GM23248 (cell line): Measurements from ENCODE around the gene DEFB129. TPM values are rescaled to one million over a fixed set of nuclear protein-coding genes. Genes with fewer than 3 reads are reported as not detected.

Source experiments
- DNase-seq: peaks from one replicate; pipeline ENCODE4 v3.0.0-alpha.2; 2015
- H2AFZ ChIP-seq: fragments of 200-600 bp; sonication (generic); 2 replicates; pipeline ENCODE4 v1.6.1; 2016; ENCODE audit warnings: antibody characterized with exemption
- H3F3A ChIP-seq: fragments of 200-600 bp; sonication (generic); 2 replicates; pipeline ENCODE4 v1.6.1; 2016; ENCODE audit warnings: mild to moderate bottlenecking, antibody characterized with exemption, mixed run types; ENCODE audit not compliant: insufficient read depth
- H3K27ac ChIP-seq: fragments of 200-600 bp; sonication (generic); 2 replicates; pipeline ENCODE4 v1.5.1; 2016; ENCODE audit warnings: mild to moderate bottlenecking
- H3K27me3 ChIP-seq: fragments of 200-600 bp; sonication (generic); replicated peaks from 2 replicates; pipeline ENCODE4 v1.6.1; 2016; ENCODE audit warnings: mild to moderate bottlenecking; ENCODE audit not compliant: insufficient read depth
- H3K36me3 ChIP-seq: fragments of 200-600 bp; sonication (generic); 2 replicates; pipeline ENCODE4 v1.6.1; 2016; ENCODE audit warnings: low read depth, mild to moderate bottlenecking
- H3K4me1 ChIP-seq: fragments of 200-600 bp; sonication (generic); 2 replicates; pipeline ENCODE4 v1.6.1; 2016; ENCODE audit warnings: mild to moderate bottlenecking; ENCODE audit not compliant: insufficient read depth
- H3K4me2 ChIP-seq: fragments of 200-600 bp; sonication (generic); one replicate; pipeline ENCODE4 v1.6.1; 2016; ENCODE audit warnings: mild to moderate bottlenecking; ENCODE audit not compliant: unreplicated experiment
- H3K4me3 ChIP-seq: fragments of 200-600 bp; sonication (generic); 2 replicates; pipeline ENCODE4 v1.5.1; 2016; ENCODE audit warnings: mild to moderate bottlenecking
- H3K79me2 ChIP-seq: fragments of 200-600 bp; sonication (generic); 2 replicates; pipeline ENCODE4 v1.6.1; 2016; ENCODE audit warnings: mild to moderate bottlenecking; ENCODE audit not compliant: insufficient read depth
- H3K9ac ChIP-seq: fragments of 200-600 bp; sonication (generic); 2 replicates; pipeline ENCODE4 v1.6.1; 2016; ENCODE audit warnings: mild to moderate bottlenecking
- H3K9me2 ChIP-seq: fragments of 200-600 bp; sonication (generic); 2 replicates; pipeline ENCODE4 v1.6.1; 2016; ENCODE audit warnings: mixed run types, mild to moderate bottlenecking, moderate library complexity; ENCODE audit not compliant: insufficient read depth
- H3K9me3 ChIP-seq: fragments of 200-600 bp; sonication (generic); one replicate; pipeline ENCODE4 v1.6.1; 2017; ENCODE audit warnings: low read depth
- H4K20me1 ChIP-seq: fragments of 200-600 bp; sonication (generic); 2 replicates; pipeline ENCODE4 v1.6.0; 2016; ENCODE audit not compliant: insufficient read depth
- EZH2 ChIP-seq: fragments of 200-600 bp; sonication (generic); IDR thresholded peaks from 2 replicates; pipeline ENCODE4 v1.6.1; 2018; ENCODE audit warnings: antibody characterized with exemption, mild to moderate bottlenecking; ENCODE audit not compliant: insufficient read depth, poor library complexity, severe bottlenecking
- EZH2phosphoT487 ChIP-seq: fragments of 200-600 bp; sonication (generic); IDR thresholded peaks from 2 replicates; pipeline ENCODE4 v1.6.1; 2018; ENCODE audit warnings: antibody characterized with exemption, moderate library complexity, mild to moderate bottlenecking, low read depth; ENCODE audit not compliant: insufficient read depth
- WGBS, 2 experiments: methylation state at CpG; one replicate each; pipeline ENCODE4 v1.1.6; 2015 to 2017; ENCODE audit warnings: low lambda C conversion rate in 2 of 2, low coverage in 1 of 2; ENCODE audit errors: missing lambda C conversion rate in 2 of 2; 5-methylcytosine and 5-hydroxymethylcytosine counted together
- in situ Hi-C: fragments of 300-500 bp; cut with MboI; formaldehyde crosslinking; loops from 2 replicates; pipeline ENCODE4 v1.15.0; 2020
- polyA plus RNA-seq: library from polyadenylated mRNA; unstranded; fragments of >200 nt; fragmentation: Nextera tagmentation; extraction: Ambion mirVana; gene quantifications from 2 replicates; pipeline ENCODE4 v1.2.1, GENCODE V29; 2016
- total RNA-seq: library from RNA; depleted of rRNA; stranded (reverse); fragments of >200 nt; shearing (Covaris generic); gene quantifications from 2 replicates; pipeline ENCODE4 v1.2.3, GENCODE V29; 2014

Gene DEFB129
- total and polyA plus RNA-seq, 2 experiments from 2014 or later = not detected

DNA sequence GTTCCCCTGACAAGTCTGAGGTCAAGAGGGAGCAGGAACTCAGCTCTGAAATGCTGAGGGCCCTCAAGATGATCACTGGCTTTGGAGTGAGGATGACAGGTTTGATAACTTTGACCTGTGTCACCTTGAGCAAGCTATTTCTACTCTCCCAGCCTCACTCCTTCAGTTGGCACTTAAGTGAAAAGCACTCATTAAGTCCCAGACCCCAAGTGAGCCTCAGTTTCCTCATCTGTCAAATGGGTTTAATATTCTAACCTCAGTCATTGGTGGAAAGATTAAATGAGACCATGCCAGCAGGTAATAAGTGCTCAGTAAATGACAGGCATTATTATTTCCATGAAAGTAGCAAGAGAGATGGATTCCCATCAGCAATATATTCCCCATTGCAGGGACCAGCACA, 44.5 kb downstream of the DEFB129 start:
- Histone ChIP-seq H4K20me1 (no peaks in the 10 kb centered on the region), H3K4me1 (no peaks in the 10 kb centered on the region), H3K9me3 (no peaks in the 10 kb centered on the region), H3K27me3 (no peaks in the 10 kb centered on the region), H3F3A (no peaks in the 10 kb centered on the region), H3K4me3 (no peak overlapping the region), H3K27ac (no peak overlapping the region), H3K9me2 (no peaks in the 10 kb centered on the region), H3K36me3 (no peaks in the 10 kb centered on the region), H3K79me2 (no peaks in the 10 kb centered on the region), H2AFZ (no peak overlapping the region), H3K4me2 (no peak overlapping the region), H3K9ac (no peak overlapping the region)
- TF ChIP-seq EZH2 = no peak
- TF ChIP-seq EZH2phosphoT487 = no peak
- in situ Hi-C loops = no loop called here
- no peak for DNase-seq

DNA sequence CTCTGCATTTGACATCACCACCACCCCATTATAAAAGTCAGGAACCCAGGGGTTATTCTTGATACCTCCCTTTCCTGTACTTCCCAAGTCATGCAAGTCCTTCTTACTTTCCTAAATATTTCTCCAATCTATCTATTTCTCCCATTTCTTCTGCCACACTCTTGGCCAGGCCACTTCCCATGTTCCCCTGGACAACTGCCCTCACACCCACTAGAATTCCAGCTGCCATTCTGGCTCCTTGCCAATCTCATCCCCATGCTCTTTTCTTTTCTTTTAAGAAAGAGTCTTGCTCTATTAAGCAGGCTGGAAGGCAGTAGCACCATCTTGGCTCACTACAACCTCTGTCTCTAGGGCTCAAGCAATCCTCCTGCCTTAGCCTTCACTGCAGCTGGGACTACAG, 45.7 kb downstream of the DEFB129 start:
- Histone ChIP-seq H3K79me2 (no peaks in the 10 kb centered on the region), H3K27ac (no peak overlapping the region), H3K4me3 (no peak overlapping the region), H3F3A (no peaks in the 10 kb centered on the region), H2AFZ (no peak overlapping the region), H4K20me1 (no peaks in the 10 kb centered on the region), H3K27me3 (no peaks in the 10 kb centered on the region), H3K4me2 (no peak overlapping the region), H3K36me3 (no peaks in the 10 kb centered on the region), H3K9me3 (no peaks in the 10 kb centered on the region), H3K4me1 (no peaks in the 10 kb centered on the region), H3K9me2 (no peaks in the 10 kb centered on the region), H3K9ac (no peak overlapping the region)
- in situ Hi-C loops = no loop called here
- TF ChIP-seq EZH2phosphoT487 (no peak), EZH2 (no peak)
- DNase-seq = no peak

DNA sequence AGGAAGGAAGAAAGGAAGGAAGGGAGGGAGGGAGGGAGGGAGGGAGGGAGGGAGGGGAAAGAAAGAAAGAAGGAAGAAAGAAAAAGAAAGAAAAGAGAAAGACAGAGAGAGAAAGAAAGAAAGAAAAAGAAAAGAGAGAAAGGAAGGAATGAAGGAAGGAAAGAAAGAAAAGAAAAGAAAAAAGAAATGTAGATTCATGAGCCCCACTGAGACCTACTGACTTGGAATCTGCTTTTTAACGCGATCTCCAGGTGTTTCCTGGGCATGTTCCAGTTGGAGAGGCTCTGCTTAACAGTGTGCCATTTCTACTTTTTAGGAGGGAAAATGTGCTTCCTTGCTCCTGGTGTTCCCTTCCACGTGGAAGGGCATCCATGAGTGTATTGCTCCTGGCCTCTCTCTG, 46.8 kb downstream of the DEFB129 start:
- H3K27ac ChIP-seq = no peak overlapping the region
- no peak overlapping the region for H3K9ac ChIP-seq
- TF ChIP-seq EZH2 (no peak), EZH2phosphoT487 (no peak)
- in situ Hi-C loops = no loop called here
- no peaks in the 10 kb centered on the region for H4K20me1 ChIP-seq
- WGBS, 2 experiments = 59 to 71% methylated on average over 3 of the region's 3 CpGs
- no peaks in the 10 kb centered on the region for H3K27me3 ChIP-seq
- H3K9me3 ChIP-seq = no peaks in the 10 kb centered on the region
- no peaks in the 10 kb centered on the region for H3K4me1 ChIP-seq
- no peaks in the 10 kb centered on the region for H3F3A ChIP-seq
- no peaks in the 10 kb centered on the region for H3K79me2 ChIP-seq
- H3K36me3 ChIP-seq = no peaks in the 10 kb centered on the region
- no peak overlapping the region for H2AFZ ChIP-seq
- H3K9me2 ChIP-seq = no peaks in the 10 kb centered on the region
- no peak overlapping the region for H3K4me2 ChIP-seq
- DNase-seq = no peak
- H3K4me3 ChIP-seq = no peak overlapping the region

DNA sequence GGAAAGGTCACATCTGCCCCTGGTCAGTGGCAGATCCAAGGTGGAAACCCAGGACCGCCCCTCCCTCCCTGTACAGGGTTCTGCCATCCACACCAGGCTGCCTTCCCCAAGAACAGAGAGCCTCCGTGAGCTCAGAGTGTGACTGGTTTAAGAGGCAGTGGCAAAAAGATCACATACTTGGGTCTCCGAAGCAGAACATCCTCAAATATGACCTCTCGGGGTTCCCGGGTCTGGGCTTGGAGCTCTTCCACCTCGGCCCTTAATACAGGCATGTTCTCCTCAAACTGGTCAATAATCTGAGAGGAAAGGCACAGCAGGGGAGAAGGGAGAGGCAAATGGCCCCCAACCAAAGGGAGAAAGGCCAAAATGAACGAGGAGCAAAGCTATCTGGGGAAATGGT, 48.7 kb downstream of the DEFB129 start:
- Histone ChIP-seq H3F3A (no peaks in the 10 kb centered on the region), H3K4me2 (no peak overlapping the region), H4K20me1 (no peaks in the 10 kb centered on the region), H3K36me3 (no peaks in the 10 kb centered on the region), H2AFZ (no peak overlapping the region), H3K79me2 (no peaks in the 10 kb centered on the region), H3K9me3 (no peaks in the 10 kb centered on the region), H3K4me3 (no peak overlapping the region), H3K27ac (no peak overlapping the region), H3K9ac (no peak overlapping the region), H3K27me3 (no peaks in the 10 kb centered on the region), H3K9me2 (no peaks in the 10 kb centered on the region), H3K4me1 (no peaks in the 10 kb centered on the region)
- no peak for DNase-seq
- 88 to 90% methylated on average over 7 of the region's 7 CpGs for WGBS, 2 experiments
- TF ChIP-seq EZH2phosphoT487 (no peak), EZH2 (no peak)
- in situ Hi-C loops = no loop called here

- no peaks in the 10 kb centered on the region for H3K27me3 ChIP-seq
- 89 to 98% methylated on average over 11 to 12 of the region's 12 CpGs for WGBS, 2 experiments
- no peaks in the 10 kb centered on the region for H3K79me2 ChIP-seq
- H3K9ac ChIP-seq = no peak overlapping the region
- TF ChIP-seq EZH2 = no peak
- no peak for TF ChIP-seq EZH2phosphoT487
- H3K9me2 ChIP-seq = no peaks in the 10 kb centered on the region
- no peaks in the 10 kb centered on the region for H3K36me3 ChIP-seq
- no peak overlapping the region for H3K27ac ChIP-seq
- no peak overlapping the region for H2AFZ ChIP-seq
- no peaks in the 10 kb centered on the region for H3K4me1 ChIP-seq
- H3F3A ChIP-seq = no peaks in the 10 kb centered on the region
- in situ Hi-C loops = no loop called here
- no peak overlapping the region for H3K4me3 ChIP-seq
- DNase-seq = no peak
- H3K4me2 ChIP-seq = no peak overlapping the region
- no peaks in the 10 kb centered on the region for H4K20me1 ChIP-seq
- H3K9me3 ChIP-seq = no peaks in the 10 kb centered on the region
These were observed 49.8 kb downstream of the DEFB129 start for GRCh38 chr20:276620-277495.
